ENCODE data around the gene HOXA7. TPM values are rescaled to one million over a fixed set of nuclear protein-coding genes. Genes with fewer than 3 reads are reported as not detected.
A peak's percentile ranks its signal among the peaks of the same experiment; 100 is the strongest.

Gene HOXA7
- total and polyA plus RNA-seq, 2 donors (not counting 3 experiments of a cell fraction or from before 2014, with no cell fraction given) = 18.1 to 18.5 TPM

DNA sequence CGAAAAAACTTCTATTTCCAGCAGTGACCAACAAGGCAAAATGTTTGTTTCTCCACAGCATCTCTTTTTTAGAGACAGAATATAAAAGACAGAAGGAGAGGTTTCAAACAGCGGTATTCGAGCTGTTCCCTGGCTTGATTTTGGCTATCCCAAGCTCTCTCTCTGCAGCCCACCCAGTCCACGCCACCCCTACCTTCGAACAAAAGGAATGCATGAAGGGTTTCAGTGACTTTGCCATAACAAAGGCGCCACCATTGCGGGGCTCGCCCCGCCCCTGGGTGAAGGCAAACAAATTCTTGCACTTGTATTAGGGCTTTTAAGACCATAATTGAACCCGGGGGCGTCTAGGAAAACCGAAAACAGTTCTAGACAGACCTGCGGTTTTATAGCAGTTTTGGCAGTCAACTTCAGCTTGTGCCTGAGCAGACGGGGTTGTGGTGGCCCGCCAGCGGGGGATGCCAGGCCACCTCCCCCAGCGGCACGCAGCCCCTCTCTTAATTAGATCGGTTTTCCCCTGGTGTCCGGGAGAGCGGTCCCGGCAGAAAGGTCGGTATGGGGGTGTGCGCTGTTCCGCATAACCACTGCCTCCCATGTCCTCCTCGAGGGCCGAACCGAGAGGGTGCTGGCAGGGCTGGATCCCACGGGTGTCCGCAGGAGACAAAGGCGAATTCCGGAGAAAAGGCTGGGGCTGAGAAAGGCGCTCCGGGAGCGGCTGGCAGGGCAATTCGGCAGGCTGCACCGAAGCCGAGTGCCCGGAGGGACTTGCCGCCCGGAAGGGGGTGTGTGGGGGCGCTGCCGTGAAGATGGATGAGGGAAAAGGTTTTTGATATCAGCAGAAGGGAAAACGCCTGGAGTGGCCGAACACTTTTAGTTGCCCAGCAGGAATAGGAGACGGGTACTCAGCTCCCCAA is 31.3 kb upstream of the HOXA7 start:
- BruUV-seq (replicated peaks) = no TSS peak
- DNase-seq (ENCODE audit: low read depth, low spot score) (peak; percentile 62), FAIRE-seq (no peak)
- TF ChIP-seq EZH2 (IDR thresholded peaks at IDR 0.05; ENCODE audit: borderline replicate concordance, low read depth, low read length, severe bottlenecking) = no peak
- no peak for TF ChIP-seq FOS (IDR thresholded peaks at IDR 0.05; ENCODE audit: borderline replicate concordance, insufficient read depth, low read length)
- no peak for TF ChIP-seq MYC (IDR thresholded peaks at IDR 0.05; ENCODE audit: low read depth, low read length)
- TF ChIP-seq JUN (IDR thresholded peaks at IDR 0.05; ENCODE audit: borderline replicate concordance, insufficient read depth, insufficient read length, low read depth) = no peak
- TF ChIP-seq POLR2A (IDR thresholded peaks at IDR 0.05; ENCODE audit: low read depth, low read length) = no peak
- TF ChIP-seq GATA2 (IDR thresholded peaks at IDR 0.05; ENCODE audit: insufficient read depth, insufficient read length, low read depth, low read length) = no peak
- no peak for TF ChIP-seq MAX (IDR thresholded peaks at IDR 0.05; ENCODE audit: insufficient read depth, insufficient read length)
- H3K4me2 ChIP-seq (ENCODE audit: insufficient read depth, low read length) = peak overlapping the region; percentile 82
- no peaks in the 10 kb centered on the region for H3K36me3 ChIP-seq (ENCODE audit: control insufficient read depth in 2 of 2, extremely low read depth in 1 of 2, insufficient read depth in 2 of 2, low read length in 2 of 2)
- dilution Hi-C loops (cut with MboI; ENCODE audit: extremely low pct_ligation_motif_present, low sequenced_read_pairs) = no loop called here
- peak overlapping the region; percentile 90 for H3K27ac ChIP-seq (ENCODE audit: insufficient read depth, low read depth, low read length)
- H3K79me2 ChIP-seq (ENCODE audit: control insufficient read depth, insufficient read depth, low read length) = peaks cover 49% of the 10 kb centered on the region
- intact Hi-C loops (cut with micrococcal nuclease) = loop anchor here (2.0 to 5.0 kb wide), 3 partner anchors 475 to 1330 kb away; partner anchors contain the start of gene HIBADH
- H3K4me3 ChIP-seq (replicated peaks in 1 of 3; ENCODE audit: insufficient read depth in 1 of 3, low read depth in 1 of 3, low read length in 3 of 3) = peak overlapping the region; percentile 6 to 48 (median 44)
- peaks cover 56% of the 10 kb centered on the region for H3K4me1 ChIP-seq (ENCODE audit: control insufficient read depth, extremely low read depth, insufficient read depth, low read length)
- no peaks in the 10 kb centered on the region for H4K20me1 ChIP-seq (replicated peaks; ENCODE audit: control insufficient read depth, extremely low read depth, insufficient read depth, low read length)
- H2AFZ ChIP-seq (ENCODE audit: low read depth, low read length) = peak overlapping the region; percentile 4
- POLR2A ChIA-PET = interaction anchor here (1.1 kb wide), 1 partner anchor 11 kb away, joined by 3 read pairs; no protein-coding TSS in a partner anchor
- H3K9ac ChIP-seq (replicated peaks; ENCODE audit: extremely low read depth, insufficient read depth, low read length) = peak overlapping the region; percentile 77
- CTCF ChIA-PET = interaction anchor here (1.1 to 6.0 kb wide), 11 partner anchors 8 to 906 kb away, joined by 3 to 49 read pairs (median 4); partner anchors contain the start of genes HOXA10, HOXA13 and HOXA7
- H3K27me3 ChIP-seq (ENCODE audit: control insufficient read depth in 2 of 2, insufficient read depth in 2 of 2, low read length in 2 of 2) = no peaks in the 10 kb centered on the region
- no peaks in the 10 kb centered on the region for H3K9me3 ChIP-seq (replicated peaks; ENCODE audit: control insufficient read depth, insufficient read depth, low read length)
- no peaks in the 10 kb centered on the region for H3K9me1 ChIP-seq (replicated peaks; ENCODE audit: control insufficient read depth, extremely low read depth, insufficient read depth, low read length)
